Brain pericyte (primary cell): ENCODE data around the gene IDH3A.

ENCODE experiments used
- DNase-seq: peaks from one replicate; pipeline ENCODE4 v3.0.0-alpha.2; 2012; ENCODE audit warnings: low read depth, low spot score

The IDH3A gene

DNA sequence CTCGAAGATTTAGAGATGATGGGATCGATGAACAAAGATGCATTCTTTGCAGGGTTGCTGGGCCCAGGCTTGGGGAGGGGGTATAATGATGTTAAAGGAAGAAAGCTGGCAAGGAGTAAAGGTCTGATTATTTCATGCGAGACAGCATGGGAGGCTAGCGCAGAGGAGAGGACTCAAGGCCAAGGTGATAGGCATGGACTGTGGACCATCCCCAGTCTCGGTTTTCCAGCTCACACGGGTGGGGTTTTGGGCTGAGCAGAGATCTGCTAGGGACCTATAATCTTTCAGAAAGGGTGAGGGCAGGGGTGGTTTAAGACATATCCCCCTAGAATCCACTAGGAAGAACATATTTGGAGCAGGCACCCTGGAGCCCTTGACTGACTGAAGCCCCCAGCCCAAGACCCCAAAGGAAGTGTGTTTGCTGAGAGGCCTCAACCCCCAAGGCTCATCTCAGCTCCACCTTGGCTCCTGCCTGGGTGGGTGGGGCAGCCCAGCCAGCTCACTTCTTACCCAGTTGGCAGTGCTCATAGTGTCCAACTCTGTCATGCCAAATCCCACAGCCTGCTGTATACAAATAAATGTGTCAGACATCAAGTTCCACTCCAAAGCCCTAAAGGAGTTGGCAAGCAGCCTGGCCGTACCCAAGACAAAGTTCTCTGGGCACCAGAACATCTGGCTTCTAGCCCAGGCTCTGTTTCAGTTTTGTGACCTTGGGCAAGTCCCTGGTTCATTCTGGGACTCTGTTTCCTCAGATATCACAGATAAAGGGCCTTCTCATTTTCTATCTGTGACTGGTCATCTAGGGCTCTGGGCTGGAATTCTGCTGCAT, 67.3 kb downstream of the IDH3A start:
- no peak for DNase-seq

DNA sequence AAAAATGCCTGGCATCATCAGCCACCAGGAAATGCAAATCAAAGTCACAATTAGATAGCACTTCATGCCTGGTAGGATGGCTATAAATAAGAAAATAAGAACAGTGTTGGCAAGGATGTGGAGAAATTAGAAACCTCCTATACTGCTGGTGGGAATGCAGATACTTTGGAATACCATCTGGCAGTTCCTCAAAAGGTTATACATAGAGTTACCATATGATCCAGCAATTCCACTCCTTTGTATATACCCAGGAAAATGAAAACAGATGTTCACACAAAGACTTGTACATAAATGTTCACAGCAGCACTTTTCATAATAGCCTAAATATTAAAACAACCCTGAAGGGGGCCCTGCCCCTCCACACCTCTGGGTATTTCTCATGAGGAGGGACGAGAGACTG, 71.6 kb downstream of the IDH3A start:
- no peak for DNase-seq
